IMR-90 (cell line): ENCODE results near the gene NOP9. TPM values are rescaled to one million over a fixed set of nuclear protein-coding genes. Genes with fewer than 3 reads are reported as not detected.

ENCODE experiments used
- ATAC-seq: fragments of 200-7000 bp; cut with Tn5 transposase; 2 replicates; pipeline ENCODE4 v1.9.1; 2020; ENCODE audit warnings: low read depth, mild to moderate bottlenecking, moderate library complexity
- BruUV-seq: library from RNA; stranded (reverse); fragments of 400-500 nt; replicated peaks from 2 replicates; lab custom pipeline; 2021; lab: Mats Ljungman, UMichigan
- CTCF ChIA-PET: fragments of 300-600 bp; formaldehyde crosslinking; extraction: SDS; loops from one replicate; lab custom pipeline; 2021; ENCODE audit warnings: antibody characterized with exemption; lab: Yijun Ruan, JAX
- POLR2A ChIA-PET: fragments of 300-600 bp; sonication (Branson Sonifier 250); formaldehyde crosslinking; loops from one replicate; lab custom pipeline; 2022; ENCODE audit warnings: antibody characterized with exemption; ENCODE audit not compliant: unreplicated experiment; lab: Charles Lee
- DNase-seq: peaks from one replicate; pipeline ENCODE4 v3.0.0; 2013
- H2AFZ ChIP-seq: replicated peaks from 2 replicates; pipeline ENCODE3; 2013; ENCODE audit warnings: low read length, mild to moderate bottlenecking; ENCODE audit not compliant: poor library complexity
- H2AK5ac ChIP-seq: 2 replicates; pipeline ENCODE4 v1.6.1; 2013; ENCODE audit warnings: low read depth, low read length, inconsistent platforms
- H2AK9ac ChIP-seq: replicated peaks from 2 replicates; pipeline ENCODE3; 2013; ENCODE audit warnings: mild to moderate bottlenecking, low read depth, low read length, moderate library complexity; ENCODE audit not compliant: poor library complexity
- H2BK120ac ChIP-seq: 2 replicates; pipeline ENCODE4 v1.6.1; 2013; ENCODE audit warnings: low read depth, low read length, inconsistent platforms
- H2BK15ac ChIP-seq: 3 replicates; pipeline ENCODE4 v1.6.1; 2013; ENCODE audit warnings: low read depth, low read length, inconsistent platforms
- H2BK20ac ChIP-seq: 2 replicates; pipeline ENCODE4 v1.6.1; 2013; ENCODE audit warnings: low read depth, mild to moderate bottlenecking, inconsistent platforms, low read length, moderate library complexity
- H2BK5ac ChIP-seq: 2 replicates; pipeline ENCODE4 v1.6.1; 2013; ENCODE audit warnings: mild to moderate bottlenecking, low read depth, low read length, inconsistent platforms; ENCODE audit not compliant: poor library complexity, severe bottlenecking
- H3K14ac ChIP-seq: replicated peaks from 2 replicates; pipeline ENCODE4 v1.6.1; 2013; ENCODE audit warnings: low read depth, low read length, inconsistent platforms
- H3K18ac ChIP-seq: 2 replicates; pipeline ENCODE4 v1.6.1; 2013; ENCODE audit warnings: low read depth, low read length, control low read depth
- H3K23ac ChIP-seq: 2 replicates; pipeline ENCODE4 v1.6.1; 2013; ENCODE audit warnings: low read depth, low read length, inconsistent platforms
- H3K27ac ChIP-seq: 2 replicates; pipeline ENCODE4 v1.5.1; 2013; ENCODE audit warnings: mild to moderate bottlenecking, control low read depth, low read length; ENCODE audit not compliant: insufficient read depth
- H3K27me3 ChIP-seq: 2 replicates; pipeline ENCODE4 v1.6.1; 2013; ENCODE audit warnings: low read length; ENCODE audit not compliant: control insufficient read depth, insufficient read depth
- H3K36me3 ChIP-seq: 2 replicates; pipeline ENCODE4 v1.6.1; 2013; ENCODE audit warnings: low read length, mixed read lengths; ENCODE audit not compliant: control insufficient read depth, insufficient read depth
- H3K4ac ChIP-seq: 2 replicates; pipeline ENCODE4 v1.6.1; 2013; ENCODE audit warnings: low read depth, low read length, inconsistent platforms
- H3K4me1 ChIP-seq: 2 replicates; pipeline ENCODE4 v1.6.1; 2013; ENCODE audit warnings: low read length, mixed read lengths; ENCODE audit not compliant: control insufficient read depth, insufficient read depth
- H3K4me2 ChIP-seq: 2 replicates; pipeline ENCODE4 v1.6.1; 2013; ENCODE audit warnings: low read depth, mild to moderate bottlenecking, control low read depth, low read length, moderate library complexity
- H3K4me3 ChIP-seq: 2 replicates; pipeline ENCODE4 v1.5.1; 2013; ENCODE audit warnings: low read depth, mild to moderate bottlenecking, control low read depth, low read length, moderate library complexity; ENCODE audit not compliant: insufficient read depth
- H3K56ac ChIP-seq: 2 replicates; pipeline ENCODE4 v1.6.1; 2013; ENCODE audit warnings: low read length, inconsistent platforms; ENCODE audit not compliant: insufficient read depth; ENCODE audit errors: extremely low read depth
- H3K79me1 ChIP-seq, 2 experiments: 2 replicates each; pipeline ENCODE4 v1.6.1; 2013; ENCODE audit warnings: low read length in 2 of 2, inconsistent platforms in 1 of 2, low read depth in 1 of 2
- H3K9ac ChIP-seq: 2 replicates; pipeline ENCODE4 v1.6.1; 2013; ENCODE audit warnings: low read depth, low read length, control low read depth
- H3K9me1 ChIP-seq: 2 replicates; pipeline ENCODE4 v1.6.1; 2013; ENCODE audit warnings: low read length, inconsistent platforms; ENCODE audit not compliant: insufficient read depth
- H3K9me3 ChIP-seq: 2 replicates; pipeline ENCODE4 v1.6.1; 2013; ENCODE audit warnings: low read length; ENCODE audit not compliant: control insufficient read depth, insufficient read depth
- H4K20me1 ChIP-seq: 2 replicates; pipeline ENCODE4 v1.6.1; 2013; ENCODE audit warnings: low read length, inconsistent platforms; ENCODE audit not compliant: insufficient read depth
- H4K5ac ChIP-seq: 2 replicates; pipeline ENCODE4 v1.6.1; 2013; ENCODE audit warnings: mild to moderate bottlenecking, low read depth, low read length, control low read depth
- H4K8ac ChIP-seq, 2 experiments: 2 replicates each; pipeline ENCODE4 v1.6.1; 2013; ENCODE audit warnings: low read depth in 2 of 2, low read length in 2 of 2, control low read depth in 1 of 2, inconsistent platforms in 1 of 2
- H4K91ac ChIP-seq: 2 replicates; pipeline ENCODE4 v1.6.1; 2013; ENCODE audit warnings: low read depth, low read length, inconsistent platforms; ENCODE audit not compliant: insufficient read depth
- CEBPB ChIP-seq: IDR thresholded peaks from 2 replicates; pipeline ENCODE4 v1.6.1; 2012; ENCODE audit warnings: low read depth, low read length, improper control_type of control experiment
- CHD1 ChIP-seq: IDR thresholded peaks from 2 replicates; pipeline ENCODE4 v1.6.1; 2012; ENCODE audit warnings: low read depth, low read length, improper control_type of control experiment
- CTCF ChIP-seq: conservative IDR thresholded peaks from 2 replicates; pipeline ENCODE4 v1.5.1; 2012; ENCODE audit warnings: mild to moderate bottlenecking, low read depth, low read length, improper control_type of control experiment
- ELK1 ChIP-seq: fragments of 150-350 bp; IDR thresholded peaks from 2 replicates; pipeline ENCODE4 v1.6.1; 2016; ENCODE audit warnings: low read depth, mild to moderate bottlenecking, low read length, moderate library complexity, borderline replicate concordance
- MAFK ChIP-seq: IDR thresholded peaks from 2 replicates; pipeline ENCODE4 v1.6.1; 2012; ENCODE audit warnings: low read depth, low read length, improper control_type of control experiment
- MAZ ChIP-seq: IDR thresholded peaks from 2 replicates; pipeline ENCODE4 v1.6.1; 2012; ENCODE audit warnings: low read depth, mild to moderate bottlenecking, low read length, improper control_type of control experiment, moderate library complexity, borderline replicate concordance
- MXI1 ChIP-seq: IDR thresholded peaks from 2 replicates; pipeline ENCODE4 v1.6.1; 2012; ENCODE audit warnings: low read depth, mild to moderate bottlenecking, low read length, moderate library complexity, borderline replicate concordance
- NFE2L2 ChIP-seq: fragments of 150-350 bp; IDR thresholded peaks from 2 replicates; pipeline ENCODE4 v1.6.1; 2016; ENCODE audit warnings: low read depth, mild to moderate bottlenecking, low read length
- RCOR1 ChIP-seq: IDR thresholded peaks from 2 replicates; pipeline ENCODE4 v1.6.1; 2012; ENCODE audit warnings: mild to moderate bottlenecking, low read length, improper control_type of control experiment; ENCODE audit not compliant: insufficient replicate concordance
- SMC3 ChIP-seq: fragments of 150-350 bp; IDR thresholded peaks from 2 replicates; pipeline ENCODE4 v1.6.1; 2016; ENCODE audit warnings: low read depth, mild to moderate bottlenecking, antibody characterized with exemption, low read length, moderate library complexity
- USF2 ChIP-seq: fragments of 150-350 bp; IDR thresholded peaks from 2 replicates; pipeline ENCODE4 v1.6.1; 2017; ENCODE audit warnings: mild to moderate bottlenecking, antibody characterized with exemption, low read length, low read depth
- WGBS, 2 experiments: methylation state at CpG; one replicate each; pipeline versions ENCODE4 v1.1.5 to v1.1.7; 2013; ENCODE audit warnings: missing lambda C conversion rate in 2 of 2; ENCODE audit not compliant: insufficient read length in 1 of 2; ENCODE audit errors: extremely low coverage in 2 of 2; 5-methylcytosine and 5-hydroxymethylcytosine counted together
- dilution Hi-C: fragments of 300-500 bp; cut with HindIII; formaldehyde crosslinking; loops from one replicate; pipeline ENCODE4 v1.14.3; 2018; ENCODE audit warnings: low sequenced_read_pairs; ENCODE audit not compliant: unreplicated experiment
- in situ Hi-C: fragments of 300-500 bp; cut with MboI; formaldehyde crosslinking; loops from 3 replicates; pipeline ENCODE4 v1.14.3; 2019; ENCODE audit warnings: low sequenced_read_pairs, inconsistent platforms, mixed read lengths
- intact Hi-C: fragments of 100-400 bp; cut with micrococcal nuclease; formaldehyde crosslinking; loops from 2 replicates; pipeline ENCODE4 v1.10.0; 2022
- polyA plus RNA-seq, 3 experiments: library from polyadenylated mRNA; depleted of rRNA; stranded (reverse); fragments of >200 nt; gene quantifications; 2 replicates each; pipeline ENCODE4 v1.2.3, GENCODE V29; 2012; ENCODE audit warnings: low replicate concordance in 1 of 3
- total RNA-seq: library from RNA; depleted of rRNA; stranded (reverse); fragments of >200 nt; gene quantifications from 2 replicates; pipeline ENCODE4 v1.2.3, GENCODE V29; 2012

NOP9 gene
- total and polyA plus RNA-seq, 2 of the 4 experiments (the other 2 are of a cell fraction), result 11.8 to 25.8 TPM

- intact Hi-C loops, result no loop called here
- CTCF ChIA-PET, result interaction anchor here (1.2 to 4.1 kb wide), 2 partner anchors 12 to 24 kb away, joined by 3 to 20 read pairs; no protein-coding TSS in a partner anchor
- no peak for ATAC-seq
- Histone ChIP-seq H2AK9ac (peak within 1 kb of the TSS; percentile 60), H4K8ac (no peak within 1 kb of the TSS), H3K27ac (no peak within 1 kb of the TSS), H3K36me3 (peaks cover 19% of the 10 kb centered on the region), H4K5ac (no peak within 1 kb of the TSS), H2BK20ac (no peak within 1 kb of the TSS), H3K79me1 (peaks cover 3 to 8% of the 10 kb centered on the region in 2 experiments; a peak in 1 of 4 replicates), H4K20me1 (peaks cover 8% of the 10 kb centered on the region; the same call in 1 of the 2 replicates), H2BK5ac (no peak within 1 kb of the TSS), H2AK5ac (0 out of 2 replicates have a peak within 1 kb of the TSS, but pooled peaks have one; percentile 9), H3K9me1 (peaks cover 7% of the 10 kb centered on the region; the same call in 1 of the 2 replicates), H3K23ac (0 out of 2 replicates have a peak within 1 kb of the TSS, but pooled peaks have one; percentile 41), H2BK15ac (no peak within 1 kb of the TSS), H3K9ac (no peak within 1 kb of the TSS), H3K56ac (no peak within 1 kb of the TSS), H3K14ac (no peak within 1 kb of the TSS), H3K4me1 (peaks cover 10% of the 10 kb centered on the region; the same call in 1 of the 2 replicates), H2BK120ac (no peak within 1 kb of the TSS), H3K9me3 (no peaks in the 10 kb centered on the region), H3K18ac (no peak within 1 kb of the TSS), H3K4me3 (peak within 1 kb of the TSS; percentile 12; the same call in 1 of the 2 replicates), H3K4me2 (peak within 1 kb of the TSS; percentile 37; the same call in 1 of the 2 replicates), H2AFZ (peak within 1 kb of the TSS; percentile 60), H4K91ac (no peak within 1 kb of the TSS), H3K4ac (no peak within 1 kb of the TSS), H3K27me3 (peaks cover 2% of the 10 kb centered on the region; the same call in 1 of the 2 replicates)
- no peak for DNase-seq
- POLR2A ChIA-PET, result no interaction called here
- in situ Hi-C loops, result no loop called here
- TF ChIP-seq MAFK (no peak), MAZ (no peak), NFE2L2 (no peak), SMC3 (no peak), RCOR1 (no peak), CTCF (no peak), USF2 (no peak), CEBPB (no peak), ELK1 (no peak), MXI1 (no peak), CHD1 (no peak)
- dilution Hi-C loops, result no loop called here
- 88% methylated on average over 1 of the region's 5 CpGs; no CpG with 5 or more reads in 1 of the 2 experiments for WGBS, 2 experiments
- BruUV-seq, result no TSS peak
Observed at GRCh38 chr14:24309538-24310264, 10.1 kb downstream of the NOP9 start, which contains the start of gene LTB4R2. TSS of gene LTB4R2 (plus strand) at chr14:24310140. CDS start at chr14:24310665, 525 bp downstream.
